ENCODE data around the gene ZNF319.
A peak's percentile ranks its signal among the peaks of the same experiment; 100 is the strongest.

ZNF319 gene

DNA sequence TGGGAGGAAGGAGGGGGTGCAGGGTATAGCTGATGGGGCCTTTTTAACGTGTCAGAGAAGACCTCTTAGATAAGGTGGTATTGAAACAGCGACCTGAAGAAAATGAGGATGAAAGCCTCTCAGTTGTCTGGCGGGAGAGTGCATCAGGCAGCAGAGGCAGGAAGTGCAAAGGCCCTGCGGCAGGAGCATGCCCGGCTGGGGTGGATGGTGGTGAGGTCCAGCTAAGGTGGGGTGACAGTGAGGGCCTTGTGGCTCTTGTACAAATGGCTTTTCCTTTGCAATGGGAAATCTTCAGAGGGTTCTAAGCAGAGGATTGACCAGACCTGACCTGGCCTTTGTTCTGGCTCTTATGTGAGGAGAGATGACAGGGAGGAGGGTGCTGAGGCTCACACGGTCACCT lies 36.5 kb upstream of the ZNF319 start:
- DNase-seq: no peak

DNA sequence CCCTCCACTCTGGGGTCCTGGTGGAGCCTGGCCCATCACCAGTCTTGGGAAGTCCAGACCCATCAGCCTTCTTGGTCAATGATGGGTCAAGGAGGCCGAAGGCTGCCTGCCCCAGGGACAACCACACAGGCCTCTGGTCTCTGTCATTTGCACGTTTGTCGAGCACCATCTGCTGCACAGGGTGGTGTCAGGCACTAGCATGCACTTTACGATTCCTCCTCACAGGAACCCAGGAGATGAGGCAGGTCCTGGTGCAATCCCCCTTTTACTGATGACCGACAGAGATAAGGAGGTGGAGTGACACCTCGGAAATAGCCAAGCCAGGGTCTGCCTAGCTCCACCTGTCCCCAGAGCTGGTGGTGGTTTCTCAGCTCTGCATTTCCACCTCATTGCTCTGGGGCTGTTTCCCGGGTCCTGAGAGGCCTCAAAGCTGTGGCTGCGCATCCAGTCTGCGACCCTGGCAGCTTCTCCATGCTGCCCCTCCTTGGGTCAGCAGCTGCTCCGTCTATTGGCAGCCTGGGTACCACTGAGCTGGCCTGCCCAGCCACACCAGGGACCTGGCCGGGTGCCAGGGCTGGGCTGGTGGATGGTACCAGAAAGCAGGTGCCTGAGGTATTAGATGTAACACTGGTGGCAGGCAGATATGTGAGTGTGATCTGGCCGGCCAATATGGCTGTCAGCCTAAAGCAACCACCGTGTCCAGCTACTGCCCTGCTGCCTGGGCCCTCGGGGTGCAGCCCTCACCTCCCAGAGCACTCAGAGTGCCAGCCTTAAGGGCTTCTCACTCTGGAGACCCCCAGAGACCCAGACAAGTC lies 35.1 kb upstream of the ZNF319 start:
- DNase-seq: peak; percentile 9

DNA sequence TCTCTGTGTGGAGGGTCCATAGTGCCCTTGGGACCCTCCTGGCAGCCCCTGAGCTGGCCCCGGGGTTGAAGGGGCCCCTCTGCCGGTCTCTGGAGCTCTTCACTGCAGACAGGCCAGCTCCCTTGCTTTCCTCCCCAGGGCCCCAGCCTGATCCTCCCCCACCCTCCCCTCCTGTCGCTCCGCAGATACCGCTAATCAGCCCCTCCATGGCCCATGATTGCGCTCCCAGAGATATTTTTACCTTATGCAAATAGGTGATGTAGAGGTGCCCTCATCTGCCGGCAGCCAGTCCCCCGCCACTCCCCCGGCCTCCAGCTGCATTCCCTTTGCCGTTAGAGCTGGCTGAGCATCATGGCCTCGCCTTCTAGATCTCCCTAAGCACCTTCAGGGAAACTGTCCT lies 34.3 kb upstream of the ZNF319 start:
- no peak for DNase-seq

DNA sequence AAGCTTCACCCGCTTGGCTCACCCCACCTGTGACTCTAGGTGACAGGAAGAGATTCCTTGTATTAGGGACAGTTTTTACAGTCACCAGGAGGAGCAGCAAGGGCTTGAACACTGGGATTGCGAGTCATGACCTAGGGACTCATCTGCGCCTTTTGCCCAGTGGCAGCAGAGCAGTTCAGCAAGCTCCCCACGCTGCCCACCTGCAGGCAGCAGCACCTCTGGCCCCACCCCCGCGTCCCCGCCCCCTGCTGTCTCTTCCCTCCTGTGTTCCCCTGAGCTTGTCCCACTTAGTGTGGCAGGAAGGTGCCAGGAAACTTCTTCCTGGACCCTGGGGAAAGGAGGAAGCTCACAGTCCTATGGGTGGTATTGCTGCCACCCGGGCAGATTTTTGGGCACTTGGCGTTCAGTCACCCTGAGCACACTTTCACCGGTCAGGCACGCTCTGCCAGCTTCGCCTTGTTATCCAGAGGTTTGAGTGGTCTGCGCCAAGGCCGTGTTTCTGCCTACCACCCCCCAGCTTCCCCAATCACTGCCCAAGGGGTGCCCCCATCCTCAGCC lies 33.7 kb upstream of the ZNF319 start:
- DNase-seq: no peak

DNA sequence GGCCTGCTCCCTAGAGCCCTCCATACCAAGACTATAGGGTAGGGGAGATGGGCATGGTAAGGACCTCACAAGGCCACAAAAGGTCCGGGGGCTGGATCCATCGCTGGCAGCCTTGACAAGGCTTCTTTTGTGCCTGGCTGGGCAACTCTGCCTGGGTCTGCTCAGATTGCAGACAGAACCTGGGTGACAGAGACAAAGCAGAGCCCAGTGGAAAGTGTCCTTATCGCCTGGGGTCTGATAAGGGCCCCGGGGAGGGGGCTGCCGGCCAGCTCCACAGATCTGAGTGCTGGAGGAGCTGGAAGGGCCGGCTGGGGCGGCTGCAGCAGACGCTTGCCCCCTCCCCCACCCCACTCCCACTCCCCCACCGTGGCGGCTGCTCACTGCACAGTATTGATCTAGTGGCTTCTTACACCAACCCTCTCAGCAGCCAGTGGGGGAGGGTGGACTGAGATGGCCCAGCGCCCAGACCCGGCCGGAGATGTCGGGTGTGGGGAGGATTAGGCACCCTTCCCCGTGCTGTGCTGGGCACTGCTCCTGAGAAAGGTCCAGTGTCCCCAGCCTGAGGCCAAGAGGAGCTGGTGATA lies 32.3 kb upstream of the ZNF319 start:
- DNase-seq: no peak

DNA sequence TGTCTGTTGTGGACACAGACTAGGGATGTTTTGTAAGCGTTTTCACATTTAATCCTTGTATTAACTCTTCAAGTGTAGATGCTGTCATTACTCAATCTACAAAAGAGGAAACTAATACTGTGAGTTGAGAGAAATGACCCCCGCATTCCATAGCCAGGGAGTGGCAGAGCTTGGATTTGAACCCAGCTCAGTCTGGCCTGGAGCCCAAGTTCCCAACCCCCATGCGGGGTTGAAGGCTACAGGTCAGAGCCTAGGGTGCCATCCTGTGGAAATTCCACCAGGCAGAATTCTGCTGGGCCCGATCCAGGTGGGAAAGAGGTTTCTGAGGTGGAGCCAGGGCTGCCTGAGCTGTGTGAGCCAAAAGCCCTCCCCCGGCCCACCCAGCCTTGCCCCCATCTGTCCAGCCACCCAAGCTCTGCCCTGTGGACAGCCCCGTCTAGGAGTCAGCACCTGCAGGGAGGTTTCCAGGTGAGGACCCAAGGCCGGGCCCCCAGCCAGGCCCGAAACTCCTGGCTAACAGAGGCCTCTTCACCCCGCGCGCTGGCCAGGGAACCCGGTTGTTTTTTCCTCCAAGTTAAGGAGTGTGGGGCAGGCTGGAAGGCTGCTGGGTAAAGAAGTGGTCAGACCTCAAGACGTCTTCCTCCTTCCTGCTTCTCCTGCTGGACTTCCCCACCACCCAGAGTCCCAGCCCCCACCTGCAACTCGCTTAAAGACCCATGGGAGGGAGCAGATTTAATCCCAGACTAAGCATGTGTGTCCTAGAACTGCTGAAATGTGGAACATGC lies 30.7 kb upstream of the ZNF319 start:
- no peak for DNase-seq

DNA sequence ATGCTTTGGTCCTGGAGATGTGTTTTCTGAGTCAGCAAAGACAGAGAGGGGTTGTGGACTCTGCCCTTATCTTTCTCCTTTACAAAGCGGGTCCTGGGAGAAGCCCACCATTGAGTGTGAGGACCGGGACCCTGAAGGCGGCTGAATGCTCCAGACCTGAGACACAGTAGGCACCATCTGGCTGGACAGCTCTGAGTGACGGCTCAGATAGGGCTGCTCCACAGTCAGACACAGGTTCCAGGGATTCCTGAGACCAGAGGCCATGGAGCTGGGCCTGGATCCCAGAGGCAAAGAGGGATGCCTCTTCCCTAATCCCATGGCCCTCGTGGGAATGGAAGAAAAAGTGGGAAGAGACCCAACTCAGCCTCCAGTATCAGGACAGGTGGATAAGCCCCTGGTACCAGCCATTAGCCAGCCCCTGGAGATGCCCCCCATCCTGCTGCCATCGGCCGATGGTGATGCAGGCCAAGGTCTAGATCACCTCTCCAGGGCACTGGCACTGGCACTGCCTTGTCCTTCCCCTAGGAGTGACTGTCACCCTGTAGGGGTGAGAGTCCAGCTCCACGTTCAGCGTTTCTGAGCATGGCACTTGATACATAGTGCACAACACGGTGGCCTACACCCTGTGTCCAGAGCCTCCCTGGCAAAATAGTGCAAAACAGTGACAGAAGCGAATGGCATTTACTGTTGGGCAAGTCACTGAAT lies 29.8 kb upstream of the ZNF319 start:
- DNase-seq: no peak

DNA sequence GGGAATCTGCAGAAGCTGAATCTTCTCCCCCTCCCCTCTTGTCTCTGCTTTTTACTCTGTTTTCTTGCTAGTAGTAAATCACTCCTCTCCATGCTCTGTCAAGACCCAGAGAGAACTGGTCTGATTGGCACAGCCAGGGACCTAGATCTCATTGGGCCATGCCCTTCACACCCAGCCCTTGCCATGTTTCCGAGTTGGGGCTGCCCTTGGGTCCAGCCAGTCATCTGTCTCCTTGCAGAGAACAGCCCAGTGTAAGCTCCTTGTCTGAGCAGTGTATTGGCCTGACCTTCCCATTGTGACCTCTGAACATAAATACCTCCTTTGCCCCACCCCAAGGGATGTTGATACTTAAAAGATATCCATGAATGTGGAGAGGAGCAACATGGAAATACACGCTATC lies 28.9 kb upstream of the ZNF319 start:
- DNase-seq: no peak

DNA sequence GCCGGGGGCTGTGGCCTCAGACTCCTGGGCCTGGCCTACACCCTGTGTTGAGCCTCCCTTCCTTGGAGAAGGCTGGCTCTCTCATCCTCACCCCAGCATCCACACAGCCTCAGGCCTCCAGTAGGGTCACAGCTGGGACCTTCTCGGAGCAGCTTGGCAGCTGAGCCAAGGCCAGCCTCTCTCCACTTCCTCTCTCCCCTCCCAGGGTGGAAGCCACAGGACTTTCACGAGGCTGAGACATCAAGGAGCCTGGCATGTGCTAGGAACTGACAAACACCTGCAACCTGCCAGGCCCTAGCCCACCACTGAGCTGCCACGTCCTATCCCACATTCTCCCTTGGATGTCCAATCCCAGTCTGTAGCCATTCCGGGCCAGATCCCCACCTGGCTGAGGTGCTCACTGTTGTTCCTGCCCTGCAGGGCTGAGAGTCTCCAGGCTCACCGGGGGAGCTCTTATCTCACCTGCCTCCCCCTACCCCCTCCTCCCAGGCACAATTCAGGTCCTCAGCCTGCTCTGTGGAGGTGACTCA lies 28.1 kb upstream of the ZNF319 start:
- peak; percentile 30 for DNase-seq

DNA sequence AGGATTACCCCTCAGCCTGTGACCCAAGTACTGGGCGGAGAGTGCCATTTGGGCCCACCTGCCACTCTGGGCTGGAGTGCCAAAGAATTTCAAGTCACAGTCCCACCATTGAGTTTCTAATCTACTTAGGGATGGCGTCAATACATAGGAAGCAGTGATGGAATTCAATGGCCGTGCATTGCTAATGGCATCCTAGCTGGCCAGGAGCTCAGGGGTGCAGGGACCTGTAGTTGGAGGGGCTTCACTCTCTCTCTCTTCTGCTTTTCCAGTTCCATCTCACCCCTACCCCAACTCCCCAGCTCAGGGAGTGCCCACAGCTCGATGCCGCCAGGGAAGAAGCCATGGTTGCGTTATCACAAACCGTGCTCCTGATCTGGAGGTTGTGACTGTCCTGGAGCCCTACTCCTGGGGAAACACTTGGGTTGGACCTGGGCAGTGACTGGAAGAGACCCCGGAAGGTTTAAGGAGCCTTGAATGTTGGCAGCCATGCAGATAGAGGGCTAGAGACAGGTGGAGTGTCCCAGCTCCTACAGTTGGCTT lies 27.5 kb upstream of the ZNF319 start:
- no peak for DNase-seq

DNA sequence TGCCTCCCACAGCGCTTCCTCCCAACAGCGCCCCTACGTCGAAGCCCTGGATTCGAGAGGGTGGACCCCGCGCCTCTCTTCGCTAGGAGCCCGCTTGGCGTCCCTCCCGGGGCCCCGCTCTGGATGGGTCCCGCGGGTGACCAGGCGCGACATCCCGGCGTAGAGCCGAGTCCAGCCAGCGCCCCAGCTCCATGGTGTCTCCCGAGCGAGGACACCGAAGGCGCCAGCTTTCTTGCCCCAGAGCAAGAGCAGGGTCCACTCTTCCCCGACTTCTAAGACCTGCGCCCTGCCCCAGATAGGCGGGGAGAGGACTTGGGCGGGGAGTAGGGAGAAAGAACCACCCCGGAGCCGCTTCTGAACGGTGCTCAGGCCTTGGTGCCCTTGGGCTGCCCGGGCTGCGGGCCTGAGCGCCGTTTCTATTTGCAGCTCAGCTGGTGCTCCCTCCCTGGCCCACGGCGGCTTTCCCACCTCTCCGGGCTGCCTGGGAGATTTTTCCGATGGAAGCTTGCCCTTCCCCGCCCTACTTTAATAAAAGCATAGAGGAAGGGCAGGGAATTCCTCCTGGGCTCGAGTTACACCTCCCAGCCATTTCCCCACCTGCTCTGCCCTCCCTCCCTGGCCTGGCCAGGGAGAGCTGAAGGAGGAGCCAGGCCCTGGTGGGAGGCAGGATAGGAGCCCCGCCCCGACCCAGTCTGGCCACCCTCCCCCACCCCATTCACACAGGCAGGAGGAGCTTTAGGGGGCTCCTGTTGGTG lies 26.9 kb upstream of the ZNF319 start:
- DNase-seq: peak; percentile 75

DNA sequence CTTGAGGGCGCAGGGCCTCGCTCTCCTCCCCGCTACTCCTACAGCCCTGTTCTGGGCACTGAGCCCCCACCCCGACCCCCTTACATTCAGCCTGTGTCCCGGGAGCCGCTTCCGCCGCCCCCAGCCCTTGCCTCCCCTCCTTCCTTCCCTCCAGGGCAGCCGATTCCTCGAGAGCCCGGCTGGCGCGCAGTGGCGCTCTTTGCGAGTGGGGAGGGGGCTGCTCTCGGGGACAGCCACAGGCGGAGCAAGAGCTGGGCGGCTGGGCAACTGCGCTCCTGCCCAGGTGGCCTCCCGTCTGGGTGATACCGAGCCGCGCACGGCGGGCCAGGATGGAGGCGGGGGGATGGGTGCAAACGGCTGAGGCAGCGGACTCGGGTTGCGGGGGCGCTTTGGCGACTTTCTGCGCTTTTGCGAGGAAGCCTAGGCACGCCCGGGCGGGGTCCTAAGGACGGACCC lies 26.3 kb upstream of the ZNF319 start:
- peak; percentile 41 for DNase-seq

DNA sequence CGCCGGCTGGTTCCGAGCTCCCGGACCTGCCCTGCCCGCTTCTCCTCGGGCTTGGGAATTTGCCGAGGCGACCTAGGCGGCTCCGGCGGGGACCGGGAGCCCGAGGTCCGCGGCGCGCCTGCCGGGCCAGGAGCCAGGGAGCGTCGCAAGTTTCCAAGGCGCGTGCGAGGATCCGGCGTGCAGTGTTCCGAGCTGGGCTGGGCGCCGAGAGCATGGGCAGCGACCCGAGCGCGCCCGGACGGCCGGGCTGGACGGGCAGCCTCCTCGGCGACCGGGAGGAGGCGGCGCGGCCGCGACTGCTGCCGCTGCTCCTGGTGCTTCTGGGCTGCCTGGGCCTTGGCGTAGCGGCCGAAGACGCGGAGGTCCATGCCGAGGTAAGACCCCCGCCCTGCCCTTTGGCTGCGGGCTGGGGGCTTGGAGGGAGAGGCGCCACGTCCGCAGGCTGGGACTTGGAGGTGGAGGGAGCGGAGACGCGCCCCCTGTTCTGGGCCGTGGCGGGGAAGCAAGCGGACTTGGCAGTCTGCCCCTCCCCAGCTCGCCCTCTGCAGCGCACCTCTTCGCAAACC lies 25.8 kb upstream of the ZNF319 start:
- peak; percentile 44 for DNase-seq

DNA sequence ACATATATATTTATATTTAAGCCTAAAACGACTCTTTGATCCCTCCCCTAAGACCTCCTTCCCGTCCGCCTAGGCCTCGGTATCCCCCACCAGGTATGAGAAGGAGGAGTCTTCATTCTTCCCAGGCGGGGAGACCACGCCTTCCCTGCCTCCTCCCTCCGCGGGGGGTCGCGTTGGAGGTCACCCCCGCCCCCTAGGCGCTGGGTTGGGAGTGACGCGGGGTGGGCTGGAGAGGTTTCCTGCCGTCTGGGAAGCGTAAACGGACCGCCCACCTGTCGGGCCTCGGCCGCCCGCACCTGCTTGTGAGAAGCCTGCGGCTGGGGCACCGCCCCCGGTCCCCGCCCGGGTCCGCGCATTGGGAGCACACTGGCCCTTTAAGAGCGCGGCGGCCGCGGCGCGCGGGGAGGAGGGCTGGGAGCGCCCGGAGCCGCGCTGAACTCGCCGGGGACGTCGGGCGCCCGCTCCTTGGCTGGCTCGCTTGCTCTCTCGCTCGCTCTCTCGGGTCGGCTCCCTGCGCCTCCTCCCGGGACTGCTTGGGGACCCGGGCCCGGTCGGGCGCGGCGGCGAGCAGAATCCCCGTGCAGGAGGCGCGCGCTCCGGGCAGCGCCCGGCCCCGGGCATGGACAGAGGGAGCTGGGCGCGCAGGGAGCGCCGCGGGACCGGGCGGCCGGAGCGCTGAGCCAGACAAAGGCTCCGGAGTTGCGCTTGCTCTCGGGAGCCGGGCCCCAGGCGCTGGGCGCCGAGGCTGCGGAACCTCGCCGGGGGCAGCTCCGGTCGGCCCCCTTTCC lies 25.1 kb upstream of the ZNF319 start, which contains the start of gene MMP15:
TSS of gene MMP15 (plus strand) at position 404 of the 788 bp plus-strand sequence. CDS start 597 bp downstream, outside the sequence.
- peak; percentile 90 for DNase-seq

DNA sequence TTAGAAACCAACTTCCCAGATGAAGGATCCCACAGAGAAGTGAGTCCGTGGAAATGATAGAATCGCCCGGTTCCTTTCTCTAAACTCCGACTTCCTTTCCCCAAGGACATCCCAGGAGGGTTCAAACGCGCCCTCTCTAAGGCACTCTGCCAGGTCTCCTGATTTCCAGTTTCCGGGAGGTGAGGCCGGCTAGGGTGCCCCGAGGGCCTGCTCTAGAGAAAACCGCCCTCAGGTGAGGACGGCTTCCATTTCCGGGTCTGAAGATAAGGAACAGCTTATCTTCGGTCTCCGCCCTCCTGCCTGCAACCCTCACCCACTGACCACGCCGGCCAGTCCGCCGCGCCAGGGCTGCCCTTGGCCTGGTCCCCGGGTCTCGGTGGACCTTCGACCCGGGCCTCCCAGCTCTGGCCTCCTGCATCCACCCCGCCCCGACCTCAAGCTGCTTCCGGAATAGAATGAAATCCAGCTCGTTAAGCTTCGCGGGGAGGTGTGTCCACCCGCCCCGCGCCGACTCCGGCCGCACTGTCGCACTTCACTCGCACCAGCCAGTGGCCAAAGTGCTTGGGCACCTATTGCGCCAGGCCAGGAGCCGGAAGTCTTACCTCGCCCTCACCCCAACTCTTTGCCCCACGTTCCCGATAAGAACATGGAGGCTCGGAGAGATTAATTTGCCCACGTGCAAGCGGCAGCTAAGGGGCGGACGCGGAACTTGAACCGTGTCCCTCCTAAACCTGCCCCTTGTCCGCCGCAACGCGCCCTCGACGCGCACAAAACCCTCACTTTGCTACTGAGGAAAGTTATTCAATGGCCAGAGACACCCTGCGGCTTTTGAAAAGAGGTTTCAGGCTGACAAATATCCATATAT lies 24.2 kb upstream of the ZNF319 start:
- DNase-seq: no peak

DNA sequence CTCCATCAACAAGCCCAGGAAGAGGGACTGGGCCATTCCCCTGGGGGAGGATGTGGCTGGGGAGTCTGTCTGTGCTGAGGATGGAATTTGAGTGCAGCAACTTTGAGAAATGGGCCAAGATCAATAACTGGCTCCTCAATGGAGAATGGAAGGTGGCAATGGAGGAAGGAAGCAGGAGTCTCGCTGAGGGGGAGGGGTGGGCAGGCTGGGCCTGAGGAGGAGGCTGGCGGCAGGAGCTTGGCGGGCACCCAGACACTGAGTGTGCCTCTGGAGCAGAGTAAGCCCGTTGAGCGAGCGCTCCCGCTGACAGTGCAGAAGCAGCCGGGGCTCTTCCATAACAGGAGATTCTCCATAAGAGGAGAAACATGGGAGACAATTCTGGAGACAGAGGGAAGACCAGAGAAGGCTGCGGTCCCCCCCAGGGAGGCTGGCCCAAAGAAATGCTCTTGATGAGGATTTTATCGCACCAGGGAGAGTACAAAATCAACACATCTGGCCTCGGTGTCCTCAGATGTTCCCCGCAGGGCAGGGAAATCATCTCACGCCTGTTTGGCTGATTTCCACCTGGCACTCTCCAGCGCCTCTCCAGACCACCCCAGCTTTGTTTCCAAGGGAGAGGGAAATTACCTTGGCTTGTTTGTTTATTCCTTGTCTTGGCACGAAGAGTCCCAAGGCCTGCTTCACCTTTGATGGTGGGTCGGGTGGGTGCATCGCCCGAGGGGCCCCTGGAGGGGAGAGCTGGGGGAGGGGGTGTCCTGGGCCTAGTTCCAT lies 22.3 kb upstream of the ZNF319 start:
- peak; percentile 91 for DNase-seq

DNA sequence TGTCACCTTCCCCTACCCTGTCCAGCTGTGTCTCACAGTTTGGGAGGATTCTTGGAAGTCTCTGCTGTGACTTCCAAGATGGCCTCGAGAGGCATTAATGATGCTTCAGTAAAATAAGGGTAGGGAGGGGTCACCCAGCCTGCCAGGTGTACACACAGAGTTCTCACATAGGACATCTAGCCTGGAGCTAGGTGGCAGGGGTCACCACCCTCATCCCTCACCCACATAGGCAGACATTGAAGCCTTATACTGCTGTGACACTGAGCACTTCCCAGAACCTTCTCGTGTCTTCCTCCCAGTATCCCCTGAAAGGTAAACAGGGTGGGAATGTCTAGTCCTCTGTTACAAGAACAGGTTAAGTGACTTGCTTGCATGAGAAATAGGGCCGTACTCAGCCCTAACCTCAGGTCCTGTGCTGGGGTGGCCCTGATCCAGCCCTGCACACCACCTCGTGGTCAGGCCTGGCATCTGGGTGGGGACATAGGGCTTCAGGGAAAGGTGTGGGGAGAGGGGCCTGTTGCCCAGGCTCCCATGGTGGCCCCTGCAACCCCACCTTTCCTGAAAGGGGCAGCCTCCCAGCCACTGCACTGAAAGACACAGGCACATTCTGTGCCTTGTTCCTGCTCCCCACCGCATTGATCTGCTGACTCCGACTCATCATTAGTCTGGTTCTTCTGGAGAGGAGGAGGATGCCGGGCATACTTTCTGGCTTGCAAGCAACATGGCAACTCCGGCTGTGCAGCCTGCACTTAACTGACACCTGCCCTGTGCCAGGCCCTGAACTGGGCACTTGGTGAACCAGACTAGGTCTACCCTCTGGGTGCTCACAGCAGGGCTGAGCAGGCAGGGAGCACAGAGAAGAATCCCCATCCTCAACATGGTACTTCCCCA lies 21.4 kb upstream of the ZNF319 start:
- no peak for DNase-seq

Measured in NCI-H69 (cell line).